BE2C (cell line): ENCODE data around the gene COL26A1.

ENCODE experiments used
- DNase-seq: peaks from one replicate; pipeline ENCODE4 v3.0.0-alpha.2; 2020
- H3K27me3 ChIP-seq: fragments of 250-450 bp; sonication (Bioruptor Pico); 2 replicates; pipeline ENCODE4 v1.5.1; 2020; ENCODE audit warnings: mild to moderate bottlenecking
- H3K36me3 ChIP-seq: fragments of 250-450 bp; sonication (Bioruptor Pico); 2 replicates; pipeline ENCODE4 v1.5.1; 2020; ENCODE audit warnings: mild to moderate bottlenecking
- H3K4me1 ChIP-seq: fragments of 250-450 bp; sonication (Bioruptor Pico); 2 replicates; pipeline ENCODE4 v1.5.1; 2020
- H3K4me3 ChIP-seq: 2 replicates; pipeline ENCODE4 v1.5.1; 2011; ENCODE audit warnings: low read depth, low read length
- H3K9me3 ChIP-seq: fragments of 250-450 bp; sonication (Bioruptor Pico); 2 replicates; pipeline ENCODE4 v1.5.1; 2020
- CTCF ChIP-seq: IDR thresholded peaks from 2 replicates; pipeline ENCODE4 v1.5.1; 2012; ENCODE audit warnings: mild to moderate bottlenecking, low read depth, low read length

Gene COL26A1

GRCh38 chr7:101595766-101596537 lies 233.3 kb downstream of the COL26A1 start:
- no peak for DNase-seq
- Histone ChIP-seq H3K4me1 (no peaks in the 10 kb centered on the region), H3K36me3 (no peaks in the 10 kb centered on the region), H3K27me3 (no peaks in the 10 kb centered on the region), H3K4me3 (no peak overlapping the region), H3K9me3 (no peaks in the 10 kb centered on the region)
- TF ChIP-seq CTCF = no peak

GRCh38 chr7:101596898-101597297 lies 234.2 kb downstream of the COL26A1 start:
- TF ChIP-seq CTCF = no peak
- no peaks in the 10 kb centered on the region for H3K27me3 ChIP-seq
- H3K9me3 ChIP-seq = no peaks in the 10 kb centered on the region
- H3K4me3 ChIP-seq = no peak overlapping the region
- no peaks in the 10 kb centered on the region for H3K4me1 ChIP-seq
- H3K36me3 ChIP-seq = no peaks in the 10 kb centered on the region
- DNase-seq = no peak

GRCh38 chr7:101597941-101598340 lies 235.3 kb downstream of the COL26A1 start:
- H3K4me3 ChIP-seq = no peak overlapping the region
- no peaks in the 10 kb centered on the region for H3K27me3 ChIP-seq

GRCh38 chr7:101598422-101598985 lies 235.8 kb downstream of the COL26A1 start:
- Histone ChIP-seq H3K36me3 (no peaks in the 10 kb centered on the region), H3K9me3 (no peaks in the 10 kb centered on the region), H3K4me3 (no peak overlapping the region), H3K27me3 (no peaks in the 10 kb centered on the region), H3K4me1 (no peaks in the 10 kb centered on the region; the same call in 1 of the 2 replicates)
- DNase-seq = no peak
- TF ChIP-seq CTCF = no peak

More at GRCh38 chr7:101597941-101598340, 235.3 kb downstream of the COL26A1 start:
- TF ChIP-seq CTCF = no peak
- H3K36me3 ChIP-seq = no peaks in the 10 kb centered on the region
- no peaks in the 10 kb centered on the region for H3K9me3 ChIP-seq
- no peaks in the 10 kb centered on the region; the same call in 1 of the 2 replicates for H3K4me1 ChIP-seq
- DNase-seq = no peak

GRCh38 chr7:101598986-101599771 lies 236.5 kb downstream of the COL26A1 start:
- Histone ChIP-seq H3K4me3 (no peak overlapping the region), H3K27me3 (no peaks in the 10 kb centered on the region), H3K9me3 (no peaks in the 10 kb centered on the region), H3K4me1 (no peaks in the 10 kb centered on the region; the same call in 1 of the 2 replicates), H3K36me3 (no peaks in the 10 kb centered on the region)
- TF ChIP-seq CTCF = no peak
- DNase-seq = no peak
